CD14-positive monocyte (primary cell): ENCODE measurements around the gene SLIT3. TPM values are rescaled to one million over a fixed set of nuclear protein-coding genes. Genes with fewer than 3 reads are reported as not detected.

Experiments
- DNase-seq, 3 donors: peaks; one replicate each; pipeline ENCODE4 v3.0.0-alpha.2; 2011 to 2022
- H2AFZ ChIP-seq: 2 replicates; pipeline ENCODE4 v1.6.0; 2012; ENCODE audit warnings: mild to moderate bottlenecking, low read depth, low read length, inconsistent platforms; ENCODE audit not compliant: insufficient read depth, poor library complexity, severe bottlenecking
- H3K27ac ChIP-seq, 2 donors: 1 replicate in 1 of 2; 2 replicates in 1 of 2; pipeline ENCODE4 v1.5.1; 2012 to 2013; ENCODE audit warnings: low read length in 2 of 2, control low read depth in 1 of 2, inconsistent platforms in 1 of 2, low read depth in 1 of 2, mild to moderate bottlenecking in 1 of 2
- H3K27me3 ChIP-seq, 2 donors: one replicate each; pipeline versions ENCODE4 v1.6.0 to v1.6.1; 2011 to 2013; ENCODE audit warnings: low read length in 2 of 2; ENCODE audit not compliant: control insufficient read depth in 2 of 2, insufficient read depth in 2 of 2
- H3K36me3 ChIP-seq, 2 donors: replicated peaks in 1 of 2; 1 replicate in 1 of 2; 2 replicates in 1 of 2; pipeline versions ENCODE4 v1.5.1 to v1.6.1; 2012 to 2013; ENCODE audit warnings: low read length in 2 of 2, control low read depth in 1 of 2, inconsistent platforms in 1 of 2, mild to moderate bottlenecking in 1 of 2; ENCODE audit not compliant: insufficient read depth in 2 of 2, control insufficient read depth in 1 of 2
- H3K4me1 ChIP-seq, 2 donors: 1 replicate in 1 of 2; 2 replicates in 1 of 2; pipeline versions ENCODE4 v1.5.1 to v1.6.1; 2012 to 2013; ENCODE audit warnings: low read length in 2 of 2, control low read depth in 1 of 2, inconsistent platforms in 1 of 2, mild to moderate bottlenecking in 1 of 2, moderate library complexity in 1 of 2; ENCODE audit not compliant: insufficient read depth in 2 of 2, control insufficient read depth in 1 of 2
- H3K4me2 ChIP-seq: replicated peaks from 2 replicates; pipeline ENCODE3; 2012; ENCODE audit warnings: low read length, moderate library complexity, mild to moderate bottlenecking; ENCODE audit not compliant: poor library complexity, severe bottlenecking; ENCODE audit errors: extremely low read depth
- H3K4me3 ChIP-seq, 3 experiments: fragments of 200-600 bp in 1 of 3; sonication (generic) in 1 of 3; replicated peaks in 1 of 3; 1 replicate in 2 of 3; 2 replicates in 1 of 3; pipeline ENCODE4 v1.5.1; 2011 to 2013; ENCODE audit warnings: low read length in 3 of 3, mild to moderate bottlenecking in 3 of 3, control low read depth in 2 of 3, low read depth in 2 of 3, inconsistent platforms in 1 of 3, moderate library complexity in 1 of 3
- H3K79me2 ChIP-seq: 2 replicates; pipeline ENCODE4 v1.6.0; 2012; ENCODE audit warnings: mild to moderate bottlenecking, control low read depth, inconsistent platforms, low read length, moderate library complexity; ENCODE audit not compliant: insufficient read depth
- H3K9ac ChIP-seq: 2 replicates; pipeline ENCODE4 v1.6.0; 2017; ENCODE audit warnings: low read length, mild to moderate bottlenecking; ENCODE audit not compliant: insufficient read depth, poor library complexity, severe bottlenecking
- H3K9me3 ChIP-seq, 2 donors: replicated peaks in 1 of 2; 1 replicate in 1 of 2; 2 replicates in 1 of 2; pipeline versions ENCODE4 v1.5.1 to v1.6.1; 2012 to 2013; ENCODE audit warnings: low read length in 2 of 2, control low read depth in 1 of 2; ENCODE audit not compliant: control insufficient read depth in 1 of 2, insufficient read depth in 1 of 2
- H4K20me1 ChIP-seq: 2 replicates; pipeline ENCODE4 v1.6.0; 2012; ENCODE audit warnings: mild to moderate bottlenecking, low read length, control low read depth, moderate library complexity; ENCODE audit not compliant: insufficient read depth
- H3K27ac Mint-ChIP-seq, 7 donors: one replicate each; pipeline ENCODE4 v1.8.0; 2020; ENCODE audit warnings: mild to moderate bottlenecking in 7 of 7, mixed read lengths in 7 of 7, moderate library complexity in 6 of 7, inconsistent platforms in 2 of 7
- H3K27me3 Mint-ChIP-seq, 3 donors: one replicate each; pipeline ENCODE4 v1.8.0; 2021 to 2022; ENCODE audit warnings: low read depth in 3 of 3, mild to moderate bottlenecking in 3 of 3, mixed read lengths in 3 of 3, moderate library complexity in 3 of 3, inconsistent platforms in 1 of 3
- H3K36me3 Mint-ChIP-seq, 2 donors: one replicate each; pipeline ENCODE4 v1.8.0; 2020; ENCODE audit warnings: mixed read lengths in 2 of 2, inconsistent platforms in 1 of 2, mild to moderate bottlenecking in 1 of 2
- H3K4me1 Mint-ChIP-seq: one replicate; pipeline ENCODE4 v1.8.0; 2020; ENCODE audit warnings: mild to moderate bottlenecking, mixed read lengths
- H3K4me3 Mint-ChIP-seq, 2 donors: one replicate each; pipeline ENCODE4 v1.8.0; 2020; ENCODE audit warnings: mild to moderate bottlenecking in 2 of 2, mixed read lengths in 2 of 2, moderate library complexity in 1 of 2
- H3K9me3 Mint-ChIP-seq, 7 donors: one replicate each; pipeline ENCODE4 v1.8.0; 2020 to 2022; ENCODE audit warnings: mixed read lengths in 7 of 7, mild to moderate bottlenecking in 6 of 7, moderate library complexity in 6 of 7, inconsistent platforms in 2 of 7
- CTCF ChIP-seq: fragments of 200-600 bp; IDR thresholded peaks from one replicate; pipeline ENCODE4 v1.8.0; 2022; ENCODE audit warnings: antibody characterized with exemption, mild to moderate bottlenecking
- WGBS: methylation state at CpG from one replicate; pipeline ENCODE4 v1.1.5; 2013; ENCODE audit warnings: missing lambda C conversion rate; ENCODE audit not compliant: insufficient coverage; 5-methylcytosine and 5-hydroxymethylcytosine counted together
- intact Hi-C, 2 donors: fragments of 100-400 bp; cut with micrococcal nuclease; formaldehyde crosslinking; loops; one replicate each; pipeline versions ENCODE4 v1.15.0 to v1.15.1; 2023
- polyA plus RNA-seq, 3 donors: library from polyadenylated mRNA; depleted of rRNA in 1 of 3; unstranded in 2 of 3; stranded (reverse) in 1 of 3; fragments of 300-500 nt in 2 of 3; fragments of >200 nt in 1 of 3; fragmentation: Illumina TruSeq in 2 of 3; gene quantifications; 1 replicate in 2 of 3; 2 replicates in 1 of 3; pipeline ENCODE4 v1.2.3, GENCODE V29; 2012 to 2021

SLIT3 gene
- polyA plus RNA-seq, 3 donors, result not detected

GRCh38 chr5:169166078-169166477 lies 134.9 kb downstream of the SLIT3 start:
- no peak overlapping the region for H3K9ac ChIP-seq
- H3K4me3 ChIP-seq, result no peak overlapping the region
- H3K9me3 ChIP-seq, result peaks cover 0 to 2% of the 10 kb centered on the region in 2 donors
- H3K36me3 ChIP-seq, result no peaks in the 10 kb centered on the region
- intact Hi-C loops, result no loop called here
- H3K79me2 ChIP-seq, result no peaks in the 10 kb centered on the region
- no peak overlapping the region for H3K4me3 Mint-ChIP-seq
- peaks cover 0 to 1% (median 0%) of the 10 kb centered on the region in 3 donors for H3K27me3 Mint-ChIP-seq
- H4K20me1 ChIP-seq, result no peaks in the 10 kb centered on the region
- H3K27ac ChIP-seq, result no peak overlapping the region
- no peaks in the 10 kb centered on the region for H3K36me3 Mint-ChIP-seq
- H2AFZ ChIP-seq, result no peak overlapping the region
- no peak for TF ChIP-seq CTCF
- H3K27ac Mint-ChIP-seq, result no peak overlapping the region
- DNase-seq, result no peak
- no peaks in the 10 kb centered on the region for H3K27me3 ChIP-seq
- no peak overlapping the region for H3K4me2 ChIP-seq
- H3K4me1 ChIP-seq, result no peaks in the 10 kb centered on the region
- H3K4me1 Mint-ChIP-seq, result no peaks in the 10 kb centered on the region
- WGBS, result 80% methylated on average over 5 of the region's 8 CpGs
- H3K9me3 Mint-ChIP-seq, result peaks cover 0 to 9% (median 2%) of the 10 kb centered on the region in 7 donors

- H3K9ac ChIP-seq, result no peak overlapping the region
- intact Hi-C loops, result no loop called here
- H3K4me2 ChIP-seq, result no peak overlapping the region
Measured at GRCh38 chr5:169165052-169165451, 135.9 kb downstream of the SLIT3 start.

More at GRCh38 chr5:169165052-169165451, 135.9 kb downstream of the SLIT3 start:
- Mint-ChIP-seq H3K27ac (no peak overlapping the region), H3K4me1 (no peaks in the 10 kb centered on the region), H3K4me3 (no peak overlapping the region), H3K36me3 (no peaks in the 10 kb centered on the region), H3K27me3 (peaks cover 0 to 1% (median 0%) of the 10 kb centered on the region in 3 donors), H3K9me3 (peaks cover 1 to 12% (median 3%) of the 10 kb centered on the region in 7 donors)
- Histone ChIP-seq H3K4me3 (no peak overlapping the region), H3K36me3 (no peaks in the 10 kb centered on the region), H3K79me2 (no peaks in the 10 kb centered on the region), H3K4me1 (no peaks in the 10 kb centered on the region), H2AFZ (no peak overlapping the region), H3K27me3 (no peaks in the 10 kb centered on the region), H4K20me1 (no peaks in the 10 kb centered on the region), H3K27ac (no peak overlapping the region), H3K9me3 (peaks cover 0 to 8% of the 10 kb centered on the region in 2 donors)
- no peak for DNase-seq
- WGBS, result no CpG with 5 or more reads among the region's 1 CpG
- no peak for TF ChIP-seq CTCF
